NT2/D1 (cell line): ENCODE results near the gene DNMT3A.

Source experiments
- DNase-seq: peaks from one replicate; pipeline ENCODE4 v3.0.0-alpha.2; 2011; ENCODE audit warnings: low read depth, low spot score
- H3K27me3 ChIP-seq: 2 replicates; pipeline ENCODE4 v1.6.0; 2011; ENCODE audit warnings: mild to moderate bottlenecking; ENCODE audit not compliant: insufficient read length, insufficient read depth
- H3K36me3 ChIP-seq: 2 replicates; pipeline ENCODE4 v1.6.1; 2011; ENCODE audit warnings: mild to moderate bottlenecking, low read length, mixed read lengths; ENCODE audit not compliant: insufficient read depth, insufficient read length
- H3K4me1 ChIP-seq: 2 replicates; pipeline ENCODE4 v1.5.1; 2011; ENCODE audit not compliant: insufficient read depth, insufficient read length
- H3K4me3 ChIP-seq: 2 replicates; pipeline ENCODE4 v1.5.1; 2011; ENCODE audit warnings: low read depth; ENCODE audit not compliant: insufficient read length
- H3K9ac ChIP-seq: 2 replicates; pipeline ENCODE4 v1.6.0; 2011; ENCODE audit warnings: low read depth; ENCODE audit not compliant: insufficient read length
- H3K9me3 ChIP-seq: 2 replicates; pipeline ENCODE4 v1.5.1; 2011; ENCODE audit warnings: mild to moderate bottlenecking, low read length; ENCODE audit not compliant: insufficient read depth
- SUZ12 ChIP-seq: IDR thresholded peaks from 2 replicates; pipeline ENCODE4 v1.6.1; 2011; ENCODE audit not compliant: insufficient read length, insufficient read depth; ENCODE audit errors: extremely low read depth
- YY1 ChIP-seq: IDR thresholded peaks from 2 replicates; pipeline ENCODE4 v1.6.1; 2011; ENCODE audit not compliant: insufficient read length, insufficient read depth
- ZNF274 ChIP-seq: IDR thresholded peaks from 2 replicates; pipeline ENCODE4 v1.6.1; 2011; ENCODE audit warnings: mild to moderate bottlenecking, low read depth, low read length

The DNMT3A gene

DNA sequence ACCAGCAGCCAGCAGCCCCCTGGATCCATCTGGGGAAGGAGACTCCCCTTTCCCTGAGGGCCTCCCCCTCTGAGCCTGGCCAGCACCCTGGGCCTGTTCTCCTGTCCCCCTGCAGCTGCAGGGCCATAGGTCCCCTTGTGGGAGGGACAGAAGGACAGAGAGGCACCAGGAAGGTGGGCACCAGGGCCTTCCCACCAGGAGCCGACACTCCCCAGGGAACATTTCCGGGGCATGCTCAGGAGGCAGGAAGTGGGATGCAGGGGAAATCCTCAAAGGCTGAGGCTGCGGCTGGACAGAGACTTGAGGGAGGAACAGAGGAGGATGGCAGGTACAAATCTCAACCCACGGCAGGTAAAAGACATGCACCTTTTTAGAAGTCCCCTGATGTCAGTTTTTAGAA, 14.4 kb upstream of the DNMT3A start:
- H3K36me3 ChIP-seq, result no peaks in the 10 kb centered on the region
- no peaks in the 10 kb centered on the region for H3K9me3 ChIP-seq
- no peaks in the 10 kb centered on the region for H3K27me3 ChIP-seq
- H3K9ac ChIP-seq, result no peak overlapping the region
- TF ChIP-seq YY1, result no peak
- TF ChIP-seq ZNF274, result no peak
- TF ChIP-seq SUZ12, result no peak
- H3K4me3 ChIP-seq, result no peak overlapping the region
- no peak for DNase-seq
- peaks cover 9% of the 10 kb centered on the region for H3K4me1 ChIP-seq

DNA sequence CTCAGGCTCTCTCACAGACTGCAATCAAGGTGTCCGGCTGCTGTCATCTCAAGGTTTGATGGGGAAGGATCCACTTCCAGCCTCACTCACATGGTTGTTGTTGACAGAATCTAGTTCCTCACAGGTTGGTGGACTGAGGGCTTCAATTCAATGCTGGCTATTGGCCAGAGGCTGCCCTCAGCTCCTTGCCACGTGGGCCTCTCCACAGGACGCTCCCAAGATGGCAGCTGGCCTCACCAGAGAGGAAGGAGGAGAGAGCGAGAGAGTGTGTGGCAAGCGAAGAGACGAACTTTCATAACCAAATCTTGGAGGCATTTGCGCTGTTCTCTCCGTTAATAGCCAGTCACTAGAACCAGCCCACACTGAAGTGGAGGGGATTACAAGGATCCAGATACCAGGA, 13.5 kb upstream of the DNMT3A start:
- no peak for TF ChIP-seq SUZ12
- TF ChIP-seq ZNF274, result no peak
- no peak for TF ChIP-seq YY1
- Histone ChIP-seq H3K27me3 (no peaks in the 10 kb centered on the region), H3K4me1 (peaks cover 9% of the 10 kb centered on the region), H3K9me3 (no peaks in the 10 kb centered on the region), H3K9ac (no peak overlapping the region), H3K36me3 (no peaks in the 10 kb centered on the region), H3K4me3 (no peak overlapping the region)
- no peak for DNase-seq

- Histone ChIP-seq H3K9me3 (no peaks in the 10 kb centered on the region), H3K27me3 (no peaks in the 10 kb centered on the region), H3K9ac (no peak overlapping the region), H3K4me1 (peaks cover 8% of the 10 kb centered on the region), H3K36me3 (no peaks in the 10 kb centered on the region), H3K4me3 (no peak overlapping the region)
- TF ChIP-seq SUZ12 (no peak), ZNF274 (no peak), YY1 (no peak)
- no peak for DNase-seq
Measured at GRCh38 chr2:25354116-25354515, 12.4 kb upstream of the DNMT3A start.

DNA sequence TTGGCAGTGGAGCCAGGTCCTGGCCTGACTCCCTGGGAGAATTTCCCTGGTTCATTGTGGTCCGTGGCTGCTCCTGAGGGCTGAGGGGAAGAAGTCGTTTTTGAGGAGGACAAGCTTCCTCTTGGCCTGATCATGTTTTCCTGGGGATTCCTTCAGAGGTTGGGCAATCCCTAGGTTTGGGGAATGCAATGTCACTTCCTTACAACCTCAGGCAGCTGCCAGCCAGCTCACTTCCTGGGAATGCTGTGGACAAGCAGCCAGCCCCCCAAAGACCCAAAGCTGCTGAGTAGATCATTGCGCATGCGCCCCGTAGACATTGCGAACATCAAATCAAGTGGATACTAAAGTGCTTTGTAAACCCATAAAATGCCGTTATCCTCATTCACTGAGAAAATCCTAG, 7.7 kb upstream of the DNMT3A start:
- TF ChIP-seq ZNF274, result no peak
- Histone ChIP-seq H3K4me1 (peaks cover 6% of the 10 kb centered on the region), H3K27me3 (no peaks in the 10 kb centered on the region)

DNA sequence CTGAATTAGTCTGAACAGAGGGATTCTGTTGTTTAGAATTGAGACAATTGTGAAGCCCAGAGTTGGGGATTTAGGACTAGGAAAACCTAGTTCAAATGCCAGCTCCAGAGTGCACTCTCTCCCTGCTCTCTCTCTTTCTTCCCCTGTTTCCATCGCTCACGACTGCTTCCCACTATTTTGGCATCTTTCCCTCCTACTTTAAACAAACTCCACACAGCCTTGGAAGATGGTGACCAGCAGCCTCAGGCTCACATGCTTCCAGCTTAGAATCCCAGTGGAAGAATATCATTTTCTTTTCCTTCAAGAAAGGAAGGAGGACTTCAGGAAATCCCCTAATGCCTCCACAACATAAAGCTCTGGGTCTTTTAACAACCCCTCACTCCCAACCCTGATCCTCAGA, 6.1 kb upstream of the DNMT3A start:
- DNase-seq, result no peak
- Histone ChIP-seq H3K9ac (no peak overlapping the region), H3K4me3 (no peak overlapping the region), H3K36me3 (no peaks in the 10 kb centered on the region), H3K4me1 (peaks cover 8% of the 10 kb centered on the region), H3K27me3 (peaks cover 14% of the 10 kb centered on the region), H3K9me3 (no peaks in the 10 kb centered on the region)
- TF ChIP-seq ZNF274, result no peak
- TF ChIP-seq YY1, result no peak
- no peak for TF ChIP-seq SUZ12

More for the DNA sequence above, 7.7 kb upstream of the DNMT3A start:
- Histone ChIP-seq H3K36me3 (no peaks in the 10 kb centered on the region), H3K9ac (no peak overlapping the region), H3K9me3 (no peaks in the 10 kb centered on the region), H3K4me3 (no peak overlapping the region)
- no peak for DNase-seq

DNA sequence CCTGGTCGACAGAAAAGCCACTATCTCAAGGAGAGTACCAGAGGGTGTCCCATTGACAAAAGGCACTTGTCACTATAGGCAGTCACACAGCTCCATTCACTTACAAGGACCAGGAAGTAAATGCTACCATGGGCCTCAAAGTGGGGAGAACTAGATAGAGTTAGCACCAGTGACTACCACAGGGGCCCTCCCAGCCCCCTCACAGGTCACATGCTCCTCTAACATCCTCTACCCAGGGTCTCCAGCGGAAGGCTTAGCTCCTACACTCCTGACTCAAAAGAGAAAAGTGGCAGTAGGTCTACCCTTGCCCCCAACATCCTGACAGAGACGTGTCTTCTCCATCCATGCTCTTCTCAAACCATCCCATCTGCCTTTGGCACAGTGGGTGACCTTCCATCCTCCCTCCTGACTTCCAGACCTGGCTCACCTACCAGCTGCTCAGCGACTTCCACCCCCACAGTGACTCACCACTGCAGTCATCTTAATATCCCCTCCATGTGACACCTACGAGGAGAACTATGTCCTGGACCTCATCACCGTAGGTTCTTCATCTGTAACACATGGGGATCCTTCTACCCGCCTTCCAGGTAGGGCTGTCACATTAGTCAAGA, 5.6 kb upstream of the DNMT3A start:
- no peaks in the 10 kb centered on the region for H3K9me3 ChIP-seq
- no peak overlapping the region for H3K4me3 ChIP-seq
- H3K9ac ChIP-seq, result no peak overlapping the region
- no peaks in the 10 kb centered on the region for H3K36me3 ChIP-seq
- peaks cover 14% of the 10 kb centered on the region for H3K27me3 ChIP-seq
- TF ChIP-seq ZNF274, result no peak
- TF ChIP-seq SUZ12, result no peak
- TF ChIP-seq YY1, result no peak
- no peak for DNase-seq
- H3K4me1 ChIP-seq, result peaks cover 8% of the 10 kb centered on the region

GRCh38 chr2:25343187-25343825, 1.6 kb upstream of the DNMT3A start:
- Histone ChIP-seq H3K9me3 (no peaks in the 10 kb centered on the region), H3K4me1 (peaks cover 13% of the 10 kb centered on the region), H3K9ac (no peak overlapping the region), H3K36me3 (no peaks in the 10 kb centered on the region), H3K27me3 (peaks cover 14% of the 10 kb centered on the region), H3K4me3 (no peak overlapping the region)
- TF ChIP-seq SUZ12 (no peak), ZNF274 (no peak), YY1 (no peak)
- no peak for DNase-seq
